ENCODE measurements around the gene RCAN3. TPM values are rescaled to one million over a fixed set of nuclear protein-coding genes. Genes with fewer than 3 reads are reported as not detected.

The RCAN3 gene
- total RNA-seq, 1 donor from 2014 or later = 7.6 TPM

DNA sequence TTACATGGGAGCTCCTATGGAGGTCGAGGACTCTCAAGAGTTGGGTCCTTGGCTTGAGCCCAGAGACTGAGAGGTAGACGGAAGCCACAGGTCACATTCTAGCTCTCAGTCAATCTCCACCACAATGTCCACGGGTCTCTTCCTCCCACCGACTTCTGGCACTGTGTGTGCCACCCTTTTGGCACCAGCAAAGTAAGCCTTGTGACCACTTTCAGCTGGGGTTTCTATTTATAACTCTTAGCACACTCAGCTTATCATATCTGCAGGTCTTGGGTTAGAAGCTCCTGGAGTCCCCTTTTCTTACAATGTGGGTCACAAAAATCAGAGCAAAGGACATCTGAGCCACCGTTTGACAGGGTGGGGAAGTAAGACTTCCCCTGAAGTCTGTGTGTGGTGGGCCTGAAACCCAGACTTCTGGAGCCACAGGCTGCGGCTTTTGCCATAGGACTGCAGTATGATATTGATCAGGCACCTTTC is 81.6 kb downstream of the RCAN3 start:
- no peak for DNase-seq

DNA sequence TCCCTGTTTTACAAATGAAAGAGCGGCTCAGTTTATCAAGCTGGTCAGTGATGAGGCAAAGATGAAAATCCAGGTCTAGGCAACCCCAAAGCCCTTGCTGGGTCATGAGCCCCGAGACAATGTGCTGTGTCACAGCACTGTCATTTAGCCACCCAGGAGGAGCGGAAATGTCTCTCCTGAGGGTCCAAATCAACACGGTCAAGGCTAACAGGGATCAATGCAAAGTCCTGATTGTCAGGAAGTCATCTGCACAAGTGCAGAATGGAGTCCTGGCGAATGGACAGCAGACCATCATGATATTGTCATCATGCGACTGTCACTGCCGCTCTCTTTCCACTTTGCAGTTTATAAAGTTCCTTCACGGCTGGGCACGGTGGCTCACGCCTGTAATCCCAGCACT is 83.5 kb downstream of the RCAN3 start:
- DNase-seq = no peak

DNA sequence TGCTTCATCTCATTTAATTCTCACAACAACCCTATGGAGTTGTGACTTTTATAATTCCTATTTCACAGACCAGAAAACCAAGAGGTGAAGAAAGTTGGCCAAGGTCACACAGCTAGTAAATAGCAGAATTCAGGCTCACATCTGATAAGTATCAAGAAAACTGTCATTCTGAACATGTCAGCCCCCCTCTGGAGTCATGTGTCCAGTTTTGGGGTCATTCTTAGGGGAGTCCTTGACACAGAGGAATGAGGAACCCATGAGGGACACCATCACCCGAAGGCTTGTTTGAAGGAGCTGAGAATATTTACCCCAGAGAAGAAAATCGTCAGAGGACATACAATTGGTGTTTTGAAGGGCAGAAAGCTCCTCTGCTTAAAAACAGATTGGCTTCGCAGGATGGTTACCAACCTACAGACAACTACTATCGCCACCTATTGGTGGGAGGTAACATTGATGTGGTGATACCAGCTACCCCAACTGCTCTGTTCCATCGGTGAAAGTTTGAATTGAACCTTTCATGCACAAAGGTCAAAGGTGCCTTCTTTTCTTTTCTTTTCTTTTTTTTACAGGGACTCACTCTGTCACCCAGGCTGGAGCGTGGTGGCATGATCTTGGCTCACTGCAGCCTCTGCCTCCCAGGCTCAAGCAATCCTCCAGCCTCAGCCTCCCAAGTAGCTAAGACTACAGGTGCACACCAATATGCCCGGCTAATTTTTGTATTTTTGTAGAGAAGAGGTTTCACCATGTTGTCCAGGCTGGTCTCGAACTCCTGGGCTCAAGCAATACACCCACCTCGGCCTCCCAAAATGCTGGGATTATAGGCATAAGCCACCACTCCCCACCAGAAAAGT is 84.6 kb downstream of the RCAN3 start:
- DNase-seq = peak; percentile 55

DNA sequence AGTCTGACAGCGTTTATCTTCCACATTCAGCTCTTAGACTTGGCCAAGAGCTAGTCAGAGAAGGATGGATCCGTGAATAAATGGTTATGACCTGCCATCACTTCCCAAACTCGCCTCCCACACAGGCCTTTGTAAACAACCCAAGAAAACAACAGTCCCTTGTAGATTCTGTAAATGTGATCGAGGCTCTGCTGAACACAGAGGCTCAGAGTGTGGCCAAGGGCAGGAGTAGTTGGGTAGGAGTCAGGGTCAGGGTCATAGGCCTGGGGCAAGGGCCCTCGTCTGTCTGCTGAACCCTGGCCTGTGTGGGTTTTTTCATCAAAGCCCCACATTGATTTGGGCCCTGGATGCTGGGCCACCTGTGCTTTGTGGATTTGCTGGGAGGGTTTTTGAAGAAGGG is 85.9 kb downstream of the RCAN3 start:
- DNase-seq = no peak

DNA sequence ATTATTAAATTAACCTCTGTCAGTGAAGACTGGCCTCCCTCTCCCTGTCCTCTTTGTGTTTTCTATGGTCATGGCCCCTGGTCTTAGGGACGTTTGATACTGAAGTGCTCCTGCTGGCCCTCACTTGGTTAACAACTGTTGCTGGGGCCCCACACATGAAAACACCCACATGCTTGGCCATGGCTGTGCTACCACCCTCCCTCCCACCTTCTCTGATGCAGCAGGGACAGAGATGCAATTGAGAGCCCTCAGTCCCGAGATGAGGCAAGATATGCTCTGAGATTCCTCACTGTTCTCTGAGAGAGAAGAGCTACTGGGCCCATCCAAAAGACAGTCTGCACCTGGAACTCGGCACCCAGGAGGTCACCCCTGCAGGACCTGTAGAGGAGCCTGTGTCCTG is 86.6 kb downstream of the RCAN3 start:
- DNase-seq = no peak

Other genes starting within 250 kb of the RCAN3 start
- 26.8 TPM for gene GRHL3, start 183.5 kb upstream of the RCAN3 start, total RNA-seq
- 1.8 TPM for gene STPG1, start 89.1 kb upstream of the RCAN3 start, total RNA-seq
- gene NIPAL3, start 87.0 kb upstream of the RCAN3 start, total RNA-seq = 15.4 TPM
- gene NCMAP, start 53.3 kb downstream of the RCAN3 start, total RNA-seq = 2.6 TPM
- gene SRRM1, start 140.5 kb downstream of the RCAN3 start, total RNA-seq = 60.2 TPM
- 249 TPM for gene CLIC4, start 242.6 kb downstream of the RCAN3 start, total RNA-seq

Data from tongue (tissue), 2 donors.